ENCODE results near the gene SLC27A1. TPM values are rescaled to one million over a fixed set of nuclear protein-coding genes. Genes with fewer than 3 reads are reported as not detected.

SLC27A1 gene
- total and polyA plus RNA-seq, 9 of the 15 experiments (the other 6 are each of a cell fraction or from before 2014, with no cell fraction given): 0.06 to 3.0 (median 1.1) TPM

- FAIRE-seq: peak; percentile 73
- H3K9me1 ChIP-seq (ENCODE audit: control insufficient read depth, insufficient read depth, low read length): no peaks in the 10 kb centered on the region
- no peaks in the 10 kb centered on the region for H3K36me3 ChIP-seq (ENCODE audit: control insufficient read depth, insufficient read depth, low read length)
- H3K27ac ChIP-seq (ENCODE audit: extremely low read depth, low read depth, low read length): no peak overlapping the region
- CTCF ChIA-PET (ENCODE audit: low intra/inter-chr PET ratio): no interaction called here
- POLR2A ChIA-PET: interaction anchor here (0.6 kb wide), 1 partner anchor 194 kb away, joined by 4 read pairs; no protein-coding TSS in a partner anchor
- TSS peak; percentile 32 for BruUV-seq (replicated peaks)
- H2AFZ ChIP-seq (ENCODE audit: low read depth, low read length): no peak overlapping the region
- no peak overlapping the region for H3K4me2 ChIP-seq (ENCODE audit: insufficient read depth, low read length)
- DNase-seq (ENCODE audit: extremely low read depth in 1 of 4, low spot score in 3 of 4): peak in 2 of 4 experiments; percentile 37 to 73
- H4K20me1 ChIP-seq (replicated peaks; ENCODE audit: control insufficient read depth, insufficient read depth, low read length): no peaks in the 10 kb centered on the region
- intact Hi-C loops (cut with micrococcal nuclease) (no loop called here), in situ Hi-C loops (cut with MboI) (no loop called here)
- H3K9me3 ChIP-seq (replicated peaks; ENCODE audit: control insufficient read depth, insufficient read depth, low read depth, low read length): peaks cover 2% of the 10 kb centered on the region; the same call in 1 of the 2 replicates
- H3K4me3 ChIP-seq: no peak overlapping the region
- H3K4me1 ChIP-seq (replicated peaks in 1 of 2; ENCODE audit: control insufficient read depth in 2 of 2, insufficient read depth in 2 of 2, low read length in 2 of 2): peaks cover 19 to 37% of the 10 kb centered on the region in 2 experiments
- no peaks in the 10 kb centered on the region for H3K79me2 ChIP-seq (ENCODE audit: control insufficient read depth, insufficient read depth, low read length)
- H3K27me3 ChIP-seq (ENCODE audit: control insufficient read depth in 2 of 2, insufficient read depth in 2 of 2, low read length in 2 of 2): no peaks in the 10 kb centered on the region
- no peak for ATAC-seq
- 7% methylated on average over 9 of the region's 9 CpGs for WGBS (ENCODE audit: insufficient coverage, low coverage, missing lambda C conversion rate)
- H3K9ac ChIP-seq (ENCODE audit: insufficient read depth in 1 of 2, low read depth in 2 of 2, low read length in 2 of 2): no peak overlapping the region
- TF ChIP-seq SMAD4 (CRISPR knock-in tag; conservative IDR thresholded peaks at IDR 0.05): no peak
- TF ChIP-seq ZNF24 (IDR thresholded peaks at IDR 0.05): 0 out of 2 replicates have a peak, but pooled peaks have one; percentile 18
- TF ChIP-seq ZNF143 (CRISPR knock-in tag; IDR thresholded peaks at IDR 0.05): no peak
- TF ChIP-seq FOS (IDR thresholded peaks at IDR 0.05; ENCODE audit: extremely low read depth, insufficient read length): peak; percentile 75
- peak; percentile 43 to 46; a peak in 3 of 4 replicates for TF ChIP-seq RAD21 (CRISPR knock-in tag; conservative IDR thresholded peaks at IDR 0.05 in 1 of 2, IDR thresholded peaks at IDR 0.05 in 1 of 2)
- no peak for TF ChIP-seq ARID4B (CRISPR knock-in tag; IDR thresholded peaks at IDR 0.05)
- peak; percentile 98 for TF ChIP-seq ATF3 (IDR thresholded peaks at IDR 0.05)
- TF ChIP-seq ATF3 (CRISPR knock-in tag; conservative IDR thresholded peaks at IDR 0.05): no peak; the same call in 1 of the 2 replicates
- peak; percentile 97 for TF ChIP-seq ADNP (tag; IDR thresholded peaks at IDR 0.05)
- TF ChIP-seq ZNF589 (CRISPR knock-in tag; IDR thresholded peaks at IDR 0.05; ENCODE audit: low read depth): no peak
- no peak for TF ChIP-seq SNRNP70 (optimal IDR thresholded peaks at IDR 0.05; ENCODE audit: low read depth, low read length)
- peak; percentile 70 for TF ChIP-seq CBFA2T3 (IDR thresholded peaks at IDR 0.05)
- TF ChIP-seq HDAC6 (IDR thresholded peaks at IDR 0.05; ENCODE audit: low read depth, low read length): no peak
- peak; percentile 99 for TF ChIP-seq JUND (IDR thresholded peaks at IDR 0.05; ENCODE audit: borderline replicate concordance, low read depth, low read length)
- TF ChIP-seq JUND (tag; IDR thresholded peaks at IDR 0.05; ENCODE audit: borderline replicate concordance, low read depth, low read length): peak; percentile 98
- TF ChIP-seq JUN (IDR thresholded peaks at IDR 0.05; ENCODE audit: borderline replicate concordance, low read depth, low read length): peak; percentile 95
- no peak for TF ChIP-seq JUN (CRISPR knock-in tag; IDR thresholded peaks at IDR 0.05; ENCODE audit: borderline replicate concordance)
- TF ChIP-seq ZBTB9 (CRISPR knock-in tag; IDR thresholded peaks at IDR 0.05): no peak
Observed at GRCh38 chr19:17473041-17473440, 2.7 kb downstream of the SLC27A1 start.
